Urinary bladder (tissue), 4 donors: ENCODE measurements around the gene KPNA4. TPM values are rescaled to one million over a fixed set of nuclear protein-coding genes. Genes with fewer than 3 reads are reported as not detected.
A peak's percentile ranks its signal among the peaks of the same experiment; 100 is the strongest.
"Not testable (repeated sequence)": the region's sequence is repeated elsewhere in the genome, so short reads cannot be mapped to it uniquely, and the experiment has no call there.

Source experiments
- DNase-seq: peaks from one replicate; pipeline ENCODE4 v3.0.0-alpha.2; 2015; ENCODE audit errors: extremely low spot score
- H3K27ac ChIP-seq: one replicate; pipeline ENCODE4 v1.5.1; 2013; ENCODE audit warnings: low read depth, mild to moderate bottlenecking, moderate library complexity
- H3K36me3 ChIP-seq: one replicate; pipeline ENCODE4 v1.6.1; 2013; ENCODE audit warnings: mild to moderate bottlenecking, moderate library complexity; ENCODE audit not compliant: insufficient read depth
- H3K4me1 ChIP-seq: one replicate; pipeline ENCODE4 v1.6.1; 2013; ENCODE audit warnings: mild to moderate bottlenecking, moderate library complexity; ENCODE audit not compliant: insufficient read depth
- H3K4me3 ChIP-seq: one replicate; pipeline ENCODE4 v1.5.1; 2013; ENCODE audit warnings: low read depth, low read length
- WGBS: extraction: QIAGEN DNeasy Blood & Tissue Kit; methylation state at CpG from one replicate; pipeline ENCODE4 v1.1.7; 2013; 5-methylcytosine and 5-hydroxymethylcytosine counted together
- polyA plus RNA-seq: library from polyadenylated mRNA; stranded (reverse); fragments of 200-250 nt; gene quantifications from one replicate; pipeline ENCODE4 v1.2.3, GENCODE V29; 2013
- total RNA-seq: library from RNA; depleted of rRNA; stranded (reverse); fragments of >200 nt; gene quantifications from one replicate; pipeline ENCODE4 v1.2.3, GENCODE V29; 2014
- donor health status: healthy with polysubstance abuse.
- donor health status: healthy.

The KPNA4 gene
- total and polyA plus RNA-seq, 2 donors, result 18.2 to 39.7 TPM

DNA sequence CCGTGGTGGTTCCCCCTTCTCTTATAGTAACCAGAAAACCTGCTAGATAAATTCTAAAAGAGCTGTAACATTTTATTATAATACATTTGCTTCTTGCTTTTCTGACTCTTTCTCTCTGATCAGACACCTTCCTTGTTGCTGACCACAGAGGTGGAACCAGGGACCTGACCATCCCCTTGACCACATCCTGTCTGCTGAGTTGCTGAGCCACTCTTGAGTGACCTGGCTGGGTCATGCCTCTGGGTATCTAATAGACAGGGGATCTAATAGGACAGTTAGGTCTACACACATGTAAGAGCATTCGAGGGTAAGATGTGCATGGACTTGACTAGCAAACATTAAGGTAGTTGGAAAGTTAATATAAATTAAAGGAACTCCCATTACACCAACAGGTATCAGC, 93.0 kb downstream of the KPNA4 start:
- 64% methylated on average over 2 of the region's 2 CpGs for WGBS
- H3K36me3 ChIP-seq, result no peaks in the 10 kb centered on the region
- DNase-seq, result no peak
- no peak overlapping the region for H3K27ac ChIP-seq
- no peak overlapping the region for H3K4me3 ChIP-seq
- H3K4me1 ChIP-seq, result no peaks in the 10 kb centered on the region

DNA sequence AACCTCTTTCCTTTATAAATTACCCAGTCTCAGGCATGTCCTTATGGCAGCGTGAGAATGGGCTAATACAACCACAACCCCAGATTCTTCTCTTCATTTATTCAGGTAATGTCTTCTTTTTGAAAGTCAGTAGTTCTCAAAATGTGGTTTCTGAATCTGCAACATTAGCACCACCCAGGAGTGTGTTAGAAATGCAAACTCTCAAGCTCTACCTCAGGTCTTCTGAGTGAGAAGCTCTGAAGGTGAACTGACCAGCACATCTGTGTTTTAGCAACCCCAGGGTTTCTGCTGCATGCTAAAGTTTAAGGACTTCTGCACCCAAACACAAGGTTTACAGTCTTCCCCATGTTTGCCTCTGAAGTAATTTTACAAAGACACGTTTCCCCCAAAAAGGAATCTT, 93.5 kb downstream of the KPNA4 start:
- H3K27ac ChIP-seq, result no peak overlapping the region
- 73% methylated on average over 2 of the region's 2 CpGs for WGBS
- no peak overlapping the region for H3K4me3 ChIP-seq
- H3K4me1 ChIP-seq, result no peaks in the 10 kb centered on the region
- no peak for DNase-seq
- no peaks in the 10 kb centered on the region for H3K36me3 ChIP-seq

DNA sequence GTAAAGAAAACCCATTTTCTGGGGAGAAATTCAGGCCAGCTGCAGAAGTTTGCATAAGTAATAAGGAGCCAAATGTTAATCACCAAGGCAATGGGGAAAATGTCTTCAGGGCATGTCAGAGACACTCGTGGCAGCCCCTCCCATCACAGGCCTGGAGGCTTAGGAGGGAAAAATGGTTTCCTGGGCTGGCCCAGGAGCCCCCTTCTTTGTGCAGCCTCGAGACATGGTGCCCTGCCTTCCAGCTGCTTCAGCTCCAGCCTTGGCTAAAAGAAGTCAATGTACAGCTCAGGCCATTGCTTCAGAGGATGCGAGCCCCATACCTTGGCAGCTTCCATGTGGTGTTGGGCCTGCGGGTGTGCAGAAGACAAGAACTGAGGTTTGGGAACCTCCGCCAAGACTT, 95.2 kb downstream of the KPNA4 start:
- DNase-seq, result no peak
- 87% methylated on average over 5 of the region's 5 CpGs for WGBS
- no peaks in the 10 kb centered on the region for H3K4me1 ChIP-seq
- H3K36me3 ChIP-seq, result no peaks in the 10 kb centered on the region
- no peak overlapping the region for H3K27ac ChIP-seq
- no peak overlapping the region for H3K4me3 ChIP-seq

DNA sequence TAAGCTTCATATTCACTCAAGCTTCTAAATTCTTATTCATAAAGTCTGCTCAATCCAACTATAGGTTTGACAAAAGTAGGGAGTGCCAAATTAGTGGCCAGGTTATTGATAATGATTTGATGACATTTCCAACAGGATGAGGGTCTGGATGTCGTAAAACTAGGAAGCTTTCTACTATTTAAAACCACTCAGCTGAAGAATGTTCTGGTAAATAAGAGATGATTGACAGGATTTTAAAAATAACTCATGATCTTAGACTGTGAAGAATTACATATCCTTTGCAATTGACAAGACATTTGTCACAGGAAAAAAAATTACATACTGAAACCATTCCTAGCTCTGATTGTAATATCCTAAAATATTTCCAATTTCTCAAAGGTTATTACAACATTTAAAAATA, 100.4 kb downstream of the KPNA4 start:
- H3K4me3 ChIP-seq, result no peak overlapping the region
- no peaks in the 10 kb centered on the region for H3K36me3 ChIP-seq
- no peak overlapping the region for H3K27ac ChIP-seq
- no peak for DNase-seq
- H3K4me1 ChIP-seq, result no peaks in the 10 kb centered on the region
- 82% methylated on average over 1 of the region's 1 CpG for WGBS

DNA sequence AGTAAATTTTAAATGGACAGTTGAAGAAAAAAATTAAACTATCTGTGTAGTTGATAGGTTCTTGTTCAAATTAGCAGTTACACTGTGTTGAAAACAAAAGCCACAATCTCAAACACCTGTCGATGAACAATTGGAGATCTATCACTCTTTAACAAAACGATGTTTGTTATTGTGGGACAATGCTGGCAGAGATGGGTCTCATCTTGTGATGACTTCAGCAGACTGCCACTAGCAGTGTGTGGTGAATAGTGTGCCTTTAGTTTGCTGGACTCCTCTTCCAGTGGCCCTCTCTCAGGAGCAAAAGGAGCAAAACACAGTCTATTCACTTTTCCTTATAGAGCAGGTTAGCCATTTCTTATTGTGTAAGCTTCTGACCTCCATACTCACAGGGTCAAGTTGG, 101.0 kb downstream of the KPNA4 start:
- Histone ChIP-seq H3K27ac (no peak overlapping the region), H3K4me1 (no peaks in the 10 kb centered on the region), H3K36me3 (no peaks in the 10 kb centered on the region), H3K4me3 (no peak overlapping the region)
- no peak for DNase-seq
- 90% methylated on average over 2 of the region's 2 CpGs for WGBS

DNA sequence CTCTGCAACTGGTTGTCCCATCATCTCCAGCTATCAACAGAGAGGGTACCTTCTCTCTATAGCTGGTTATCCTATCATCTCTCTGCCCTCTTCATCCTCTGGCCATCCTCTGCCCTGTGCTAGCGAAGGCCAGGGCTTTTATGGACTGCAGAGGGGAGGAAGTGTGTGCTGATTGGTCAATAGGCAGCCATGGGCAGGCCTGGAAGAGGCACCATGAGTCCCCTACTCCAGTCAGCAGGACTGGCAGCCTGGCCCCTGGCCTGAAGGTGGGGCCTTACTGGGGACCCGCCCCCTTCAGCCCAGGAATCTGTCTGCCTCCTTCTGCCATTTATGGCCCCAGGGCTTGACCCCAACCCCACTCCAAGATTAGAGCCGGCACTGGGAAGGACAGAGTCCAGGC, 105.3 kb downstream of the KPNA4 start:
- no peaks in the 10 kb centered on the region for H3K4me1 ChIP-seq
- DNase-seq, result no peak
- H3K4me3 ChIP-seq, result no peak overlapping the region
- WGBS, result 89% methylated on average over 3 of the region's 3 CpGs
- H3K27ac ChIP-seq, result no peak overlapping the region
- no peaks in the 10 kb centered on the region for H3K36me3 ChIP-seq

DNA sequence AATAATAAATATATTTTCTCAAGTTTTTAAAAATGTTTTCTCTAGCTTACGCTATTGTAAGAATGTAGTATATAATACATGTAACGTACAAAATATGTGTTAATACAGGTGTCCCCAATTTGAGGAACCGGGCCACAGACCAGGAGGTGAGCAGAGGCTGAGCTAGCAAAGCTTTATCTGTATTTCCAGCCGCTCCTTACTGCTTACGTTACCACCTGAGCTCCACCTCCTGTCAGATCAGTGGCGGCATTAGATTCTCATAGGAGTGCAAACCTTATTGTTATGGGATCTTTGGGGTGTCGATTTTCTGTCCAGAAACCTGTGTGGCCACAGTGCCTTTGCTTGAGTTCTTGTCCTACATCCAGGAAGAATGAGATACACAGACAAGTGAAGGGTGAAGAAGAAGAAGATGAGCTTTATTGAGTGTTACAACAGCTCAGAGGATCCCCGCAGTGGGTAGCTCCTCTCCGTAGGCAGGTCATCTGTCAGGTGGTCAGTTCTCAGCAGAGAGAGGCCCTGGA, 105.9 kb downstream of the KPNA4 start:
- DNase-seq, result no peak
- no peaks in the 10 kb centered on the region for H3K36me3 ChIP-seq
- WGBS, result 94% methylated on average over 9 of the region's 9 CpGs

DNA sequence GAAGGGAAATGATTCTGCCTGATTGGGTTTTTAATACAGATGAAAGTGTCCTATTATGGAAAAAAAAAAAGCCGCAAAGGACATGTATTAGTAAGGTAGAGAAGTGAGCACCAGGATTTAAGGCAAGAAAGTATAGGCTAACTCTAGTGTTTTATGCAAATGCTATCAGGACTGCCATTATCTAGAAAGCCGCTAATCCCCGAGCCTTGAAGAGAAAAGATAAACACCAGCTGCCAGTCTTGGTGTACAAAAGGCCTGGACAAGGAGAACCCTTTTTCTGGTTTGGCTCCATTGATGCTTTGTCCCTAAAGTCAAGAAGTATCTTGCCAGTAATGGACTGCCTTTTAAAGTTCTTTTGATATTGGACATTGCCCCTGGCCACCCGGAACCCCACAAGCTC, 107.2 kb downstream of the KPNA4 start:
- WGBS, result 63% methylated on average over 4 of the region's 4 CpGs
- DNase-seq, result no peak
- Histone ChIP-seq H3K36me3 (no peaks in the 10 kb centered on the region), H3K4me3 (no peak overlapping the region), H3K4me1 (no peaks in the 10 kb centered on the region), H3K27ac (no peak overlapping the region)

More for the DNA sequence above, 105.9 kb downstream of the KPNA4 start:
- no peak overlapping the region for H3K27ac ChIP-seq
- H3K4me1 ChIP-seq, result no peaks in the 10 kb centered on the region
- H3K4me3 ChIP-seq, result no peak overlapping the region

DNA sequence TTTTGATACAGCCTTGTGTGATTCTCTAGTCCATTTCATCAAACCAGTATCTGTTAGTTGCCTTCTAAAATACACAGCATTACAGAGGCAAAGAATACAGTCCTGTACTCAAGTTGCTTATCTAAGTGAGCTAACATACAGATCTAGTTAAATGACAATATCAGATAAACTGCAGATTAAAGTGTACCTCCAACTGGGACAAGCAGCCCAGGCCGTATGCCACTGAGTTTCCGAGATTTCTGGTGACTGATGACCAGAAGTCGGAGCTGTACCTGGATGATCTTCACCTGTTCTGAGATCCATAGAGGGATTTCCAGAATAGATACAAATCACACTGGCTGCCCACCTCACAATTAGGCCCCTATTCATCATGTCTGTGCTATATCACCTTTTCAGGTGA, 109.5 kb downstream of the KPNA4 start:
- DNase-seq, result no peak
- 79% methylated on average over 3 of the region's 3 CpGs for WGBS
- H3K27ac ChIP-seq, result no peak overlapping the region
- H3K36me3 ChIP-seq, result no peaks in the 10 kb centered on the region
- H3K4me3 ChIP-seq, result no peak overlapping the region
- H3K4me1 ChIP-seq, result no peaks in the 10 kb centered on the region

DNA sequence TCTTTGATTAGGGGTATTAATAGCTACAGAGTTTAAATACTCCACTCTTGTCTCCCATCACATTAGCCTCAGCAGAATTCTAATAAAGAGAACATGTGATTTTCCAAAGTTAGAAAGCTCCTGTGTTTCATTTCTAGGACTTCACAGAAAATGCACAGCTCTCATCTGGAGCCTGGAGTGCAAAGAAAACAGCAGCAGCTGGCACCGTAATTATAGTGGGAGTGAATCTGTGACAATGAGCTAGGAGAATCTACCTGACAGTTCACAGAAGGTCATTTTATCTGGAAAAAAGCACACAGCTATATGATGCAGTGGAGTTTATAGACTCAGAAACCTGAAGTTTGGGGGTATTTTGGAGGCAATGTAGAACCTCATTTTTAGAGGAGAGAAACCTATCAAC, 110.4 kb downstream of the KPNA4 start:
- Histone ChIP-seq H3K36me3 (no peaks in the 10 kb centered on the region), H3K4me1 (no peaks in the 10 kb centered on the region), H3K4me3 (no peak overlapping the region), H3K27ac (no peak overlapping the region)
- no peak for DNase-seq
- 53% methylated on average over 1 of the region's 1 CpG for WGBS

DNA sequence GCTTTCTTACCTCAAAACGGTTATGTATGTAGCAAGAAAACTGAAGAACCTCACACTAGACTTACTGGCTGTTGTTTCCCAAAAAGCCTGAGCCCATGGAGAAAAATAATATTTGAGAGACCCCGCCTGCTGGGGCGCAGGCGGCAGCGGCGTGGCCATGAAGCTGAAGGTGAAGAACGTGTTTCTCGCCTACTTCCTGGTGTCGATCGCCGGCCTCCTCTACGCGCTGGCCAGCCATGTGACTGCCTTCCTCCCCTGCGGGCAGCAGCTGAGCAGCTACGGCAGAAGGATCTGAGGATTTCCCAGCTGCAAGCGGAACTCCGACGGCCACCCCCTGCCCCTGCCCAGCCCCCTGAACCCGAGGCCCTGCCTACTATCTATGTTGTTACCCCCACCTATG, 113.1 kb downstream of the KPNA4 start:
- H3K4me3 ChIP-seq, H3K27ac ChIP-seq, DNase-seq, H3K4me1 ChIP-seq, H3K36me3 ChIP-seq: not testable (repeated sequence)
- WGBS, result 94% methylated on average over 19 of the region's 19 CpGs

DNA sequence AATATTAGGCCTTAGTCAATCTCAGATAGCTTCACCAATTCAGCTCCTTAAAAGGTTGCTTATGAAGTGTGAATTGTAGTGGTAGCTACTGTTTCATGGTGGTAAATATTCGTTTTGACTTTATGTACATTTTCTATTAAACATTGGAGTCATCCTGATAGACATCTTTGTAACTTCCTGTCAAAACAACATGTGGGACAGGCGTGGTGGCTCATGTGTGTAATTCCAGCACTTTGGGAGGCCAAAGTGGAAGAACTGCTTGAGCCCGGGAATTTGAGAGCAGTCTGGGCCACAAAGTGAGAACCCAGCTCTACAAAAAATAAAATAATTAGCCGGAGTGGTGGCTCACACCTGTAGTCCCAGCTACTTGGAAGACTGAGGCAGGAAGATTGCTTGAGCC, 113.8 kb downstream of the KPNA4 start:
- 84% methylated on average over 4 of the region's 4 CpGs for WGBS
- no peaks in the 10 kb centered on the region for H3K4me1 ChIP-seq
- no peak overlapping the region for H3K27ac ChIP-seq
- no peak for DNase-seq
- no peak overlapping the region for H3K4me3 ChIP-seq
- H3K36me3 ChIP-seq, result no peaks in the 10 kb centered on the region

DNA sequence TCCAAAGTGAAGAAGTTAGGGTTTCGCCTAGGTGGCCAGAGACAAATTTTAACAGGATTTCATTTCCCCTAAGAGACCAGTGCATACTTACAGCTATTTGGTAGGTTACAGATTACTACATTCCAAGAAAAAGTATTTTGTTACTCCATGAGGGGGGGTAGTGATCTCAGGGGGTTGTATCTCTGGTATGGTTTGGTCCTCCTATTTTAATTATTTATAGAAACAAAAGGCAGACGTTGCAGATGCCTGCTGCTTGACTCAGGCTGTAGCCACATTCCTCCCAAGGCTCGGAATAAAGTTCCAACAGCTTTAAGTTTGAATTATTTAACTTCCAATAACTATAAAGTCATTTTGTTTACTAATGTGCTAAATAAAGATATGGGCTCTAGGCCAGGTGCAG, 114.5 kb downstream of the KPNA4 start:
- Histone ChIP-seq H3K36me3 (no peaks in the 10 kb centered on the region), H3K4me1 (no peaks in the 10 kb centered on the region), H3K27ac (no peak overlapping the region), H3K4me3 (no peak overlapping the region)
- 49% methylated on average over 3 of the region's 3 CpGs for WGBS
- no peak for DNase-seq

DNA sequence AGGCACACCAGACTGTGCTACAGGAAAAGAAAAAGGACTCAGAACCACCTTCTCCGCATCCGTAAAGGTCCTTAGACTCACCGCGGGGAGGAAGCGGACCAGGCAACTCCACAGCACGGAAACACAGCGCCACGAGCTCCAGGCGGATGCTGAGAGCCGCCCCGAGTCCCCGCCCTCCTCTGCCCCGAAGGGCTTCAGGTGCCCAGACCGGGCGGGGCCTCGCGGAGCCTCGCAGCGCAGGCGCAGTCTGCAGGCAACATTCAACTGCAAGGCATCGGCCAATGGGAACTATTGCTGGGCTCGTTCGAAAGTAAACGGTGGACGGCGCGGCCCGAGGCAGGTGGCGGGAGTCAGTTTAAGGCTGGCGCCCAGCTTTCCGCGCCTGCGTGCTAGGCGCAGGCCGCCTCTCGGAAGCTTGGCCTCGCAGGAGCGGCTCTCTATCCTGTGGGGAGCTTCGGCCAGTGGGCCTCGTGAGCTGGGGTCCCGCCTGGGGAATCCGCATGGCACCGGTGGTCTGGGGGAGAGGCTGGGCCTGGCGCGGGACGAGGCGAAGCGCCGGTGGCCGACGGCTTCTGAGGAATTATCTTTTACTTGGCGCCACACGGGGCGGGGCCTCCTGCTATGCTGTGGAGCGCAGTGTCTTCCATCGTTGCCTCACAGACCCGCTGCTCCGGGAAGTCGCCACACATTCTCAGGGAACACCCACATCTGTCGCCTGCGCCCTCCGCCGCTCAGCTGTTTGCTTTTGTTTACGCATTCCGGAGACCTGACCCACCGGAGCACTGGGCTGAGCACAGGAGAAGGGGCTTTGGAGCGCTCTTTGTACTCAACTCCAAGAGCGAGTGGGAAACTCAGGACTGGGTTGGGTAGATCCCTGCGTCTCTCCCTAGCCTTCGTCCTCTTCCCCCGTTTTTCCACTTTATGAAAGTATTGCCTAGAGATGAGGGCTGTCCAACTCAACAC, 115.5 kb downstream of the KPNA4 start, which contains the start of gene TRIM59:
Gene TRIM59, minus strand, starts transcription at position 151 of the 963 bp plus-strand sequence. CDS start 10,603 bp downstream, outside the sequence.
- peak within 1 kb of the TSS; percentile 62 for H3K4me3 ChIP-seq
- no peaks in the 10 kb centered on the region for H3K36me3 ChIP-seq
- no peaks in the 10 kb centered on the region for H3K4me1 ChIP-seq
- peak; percentile 85 for DNase-seq
- 6% methylated on average over 71 of the region's 71 CpGs for WGBS
- peak within 1 kb of the TSS; percentile 60 for H3K27ac ChIP-seq
